Fibroblast of lung (primary cell): Measurements from ENCODE around the gene OGDH.

Experiments
- CTCF ChIP-seq, 2 donors: IDR thresholded peaks in 1 of 2; conservative IDR thresholded peaks in 1 of 2; 1 replicate in 1 of 2; 2 replicates in 1 of 2; pipeline ENCODE4 v1.5.1; 2011 to 2012; ENCODE audit warnings: low read length in 2 of 2, control low read depth in 1 of 2, inconsistent platforms in 1 of 2, low read depth in 1 of 2, mild to moderate bottlenecking in 1 of 2
- EZH2 ChIP-seq: IDR thresholded peaks from 2 replicates; pipeline ENCODE4 v1.5.1; 2012; ENCODE audit warnings: low read length, control low read depth, mild to moderate bottlenecking; ENCODE audit errors: missing control alignments

- TF ChIP-seq CTCF (conservative IDR thresholded peaks at IDR 0.05 in 1 of 2, IDR thresholded peaks at IDR 0.05 in 1 of 2; ENCODE audit: low read depth in 1 of 2, low read length in 2 of 2) (no peak), EZH2 (no peak)
Observed at GRCh38 chr7:44622342-44623151, 16.1 kb downstream of the OGDH start.
